ENCODE measurements around the gene CA12. TPM values are rescaled to one million over a fixed set of nuclear protein-coding genes. Genes with fewer than 3 reads are reported as not detected.

Gene CA12
- total and polyA plus RNA-seq, 10 of the 15 experiments (the other 5 are each of a cell fraction or from before 2014, with no cell fraction given), result 0.03 to 0.10 TPM; not detected in 8

GRCh38 chr15:63350178-63350621, 31.4 kb downstream of the CA12 start (continued):
- TF ChIP-seq ELK1 (IDR thresholded peaks at IDR 0.05; ENCODE audit: low read depth, low read length), result no peak
- no peak for TF ChIP-seq SIN3A (IDR thresholded peaks at IDR 0.05; ENCODE audit: low read depth, low read length)

GRCh38 chr15:63349621-63350020, 32.0 kb downstream of the CA12 start:
- H3K4me3 ChIP-seq, result no peak overlapping the region
- no peaks in the 10 kb centered on the region for H3K36me3 ChIP-seq (ENCODE audit: control insufficient read depth in 2 of 2, insufficient read depth in 2 of 2, low read length in 1 of 2)
- DNase-seq (ENCODE audit: low read depth, low spot score) (no peak), ATAC-seq (no peak), FAIRE-seq (no peak)
- ChIA-PET POLR2A (interaction anchor here (1.0 to 1.2 kb wide), 2 partner anchors 13 to 31 kb away, joined by 3 read pairs; no protein-coding TSS in a partner anchor), CTCF (interaction anchor here (1.0 to 1.8 kb wide), 3 partner anchors 10 to 23 kb away, joined by 3 to 5 read pairs (median 4); no protein-coding TSS in a partner anchor), SMC1A (ENCODE audit: uncharacterized antibody, unreplicated experiment) (interaction anchor here (0.7 to 1.2 kb wide), 3 partner anchors 12 to 60 kb away, joined by 3 read pairs; no protein-coding TSS in a partner anchor), RAD21 (ENCODE audit: unreplicated experiment) (interaction anchor here (0.6 to 1.5 kb wide), 2 partner anchors 60 to 188 kb away, joined by 4 to 5 read pairs; no protein-coding TSS in a partner anchor)
- in situ Hi-C loops (cut with MboI) (no loop called here), intact Hi-C loops (cut with micrococcal nuclease; ENCODE audit: unreplicated experiment) (no loop called here)
- H3K9me3 ChIP-seq (replicated peaks; ENCODE audit: control insufficient read depth, insufficient read depth, low read length), result no peaks in the 10 kb centered on the region
- H3K4me1 ChIP-seq (ENCODE audit: control insufficient read depth, insufficient read depth, low read length), result no peaks in the 10 kb centered on the region
- H3K27ac ChIP-seq (ENCODE audit: control insufficient read depth, insufficient read depth), result no peak overlapping the region
- no peak overlapping the region for H2AFZ ChIP-seq (ENCODE audit: control insufficient read depth, low read depth, low read length)
- H3K79me2 ChIP-seq (ENCODE audit: control insufficient read depth, insufficient read depth, low read length), result no peaks in the 10 kb centered on the region
- 62% methylated on average over 5 of the region's 5 CpGs for WGBS (ENCODE audit: insufficient coverage, insufficient replicate concordance, low lambda C conversion rate, missing lambda C conversion rate)
- H4K20me1 ChIP-seq (ENCODE audit: control insufficient read depth, insufficient read depth), result no peaks in the 10 kb centered on the region
- H3K27me3 ChIP-seq (replicated peaks in 1 of 2; ENCODE audit: control insufficient read depth in 2 of 2, insufficient read depth in 2 of 2, low read length in 1 of 2), result no peaks in the 10 kb centered on the region; a peak in 1 of 4 replicates
- H3K9ac ChIP-seq (ENCODE audit: control insufficient read depth, insufficient read depth, low read length), result no peak overlapping the region
- no TSS peak for BruUV-seq (replicated peaks)
- no peak overlapping the region for H3K4me2 ChIP-seq (ENCODE audit: control insufficient read depth, insufficient read depth)
- TF ChIP-seq RAD21 (IDR thresholded peaks at IDR 0.05; ENCODE audit: insufficient read depth, low read depth, low read length) (no peak), GABPA (IDR thresholded peaks at IDR 0.05; ENCODE audit: low read depth) (no peak), SUPT20H (IDR thresholded peaks at IDR 0.05; ENCODE audit: borderline replicate concordance, control insufficient read depth, low read depth, low read length) (no peak), PKNOX1 (IDR thresholded peaks at IDR 0.05) (no peak), SRF (IDR thresholded peaks at IDR 0.05; ENCODE audit: low read depth in 2 of 2, low read length in 2 of 2) (no peak), ATF2 (IDR thresholded peaks at IDR 0.05; ENCODE audit: low read length) (no peak), PRDM15 (CRISPR knock-in tag; IDR thresholded peaks at IDR 0.05) (no peak), SIX5 (IDR thresholded peaks at IDR 0.05; ENCODE audit: low read depth, low read length, severe bottlenecking) (no peak), FOXM1 (IDR thresholded peaks at IDR 0.05; ENCODE audit: low read depth, low read length) (no peak), CBX5 (IDR thresholded peaks at IDR 0.05; ENCODE audit: low read depth) (no peak), SUZ12 (IDR thresholded peaks at IDR 0.05; ENCODE audit: unreplicated experiment) (no peak), FOS (IDR thresholded peaks at IDR 0.05; ENCODE audit: borderline replicate concordance, extremely low read depth, insufficient read length) (no peak), FOXK2 (IDR thresholded peaks at IDR 0.05) (no peak), RBBP5 (conservative IDR thresholded peaks at IDR 0.05) (no peak)
